GM18951 (cell line): ENCODE measurements around the gene JMJD4.
"Not testable (repeated sequence)": the region's sequence is repeated elsewhere in the genome, so short reads cannot be mapped to it uniquely, and the experiment has no call there.

Source experiments
- POLR2A ChIP-seq: IDR thresholded peaks from 4 replicates; pipeline ENCODE4 v1.6.1; 2011; ENCODE audit warnings: mild to moderate bottlenecking; ENCODE audit not compliant: insufficient read length, insufficient read depth; ENCODE audit errors: extremely low read depth
- in situ Hi-C: fragments of 300-500 bp; cut with MboI; formaldehyde crosslinking; loops from one replicate; pipeline ENCODE4 v1.12.0; 2022; ENCODE audit warnings: low sequenced_read_pairs, mixed read lengths, inconsistent platforms; ENCODE audit not compliant: unreplicated experiment

Gene JMJD4

GRCh38 chr1:227729881-227730629 is 5.0 kb downstream of the JMJD4 start:
- in situ Hi-C loops = no loop called here
- peak; percentile 13 for TF ChIP-seq POLR2A

GRCh38 chr1:227729144-227729880 is 5.8 kb downstream of the JMJD4 start:
- in situ Hi-C loops = no loop called here
- TF ChIP-seq POLR2A = no peak

- no peak for TF ChIP-seq POLR2A
- in situ Hi-C loops = no loop called here
Observed at GRCh38 chr1:227728892-227729143, 6.3 kb downstream of the JMJD4 start.

GRCh38 chr1:227728059-227728891 is 6.8 kb downstream of the JMJD4 start:
- in situ Hi-C loops = no loop called here
- no peak for TF ChIP-seq POLR2A

- TF ChIP-seq POLR2A = no peak
- in situ Hi-C loops = no loop called here
Observed at GRCh38 chr1:227726924-227727599, 8.0 kb downstream of the JMJD4 start.

GRCh38 chr1:227726318-227726717 is 8.8 kb downstream of the JMJD4 start:
- in situ Hi-C loops = no loop called here
- TF ChIP-seq POLR2A = no peak

- no peak for TF ChIP-seq POLR2A
Observed at GRCh38 chr1:227725046-227725445, 10.1 kb downstream of the JMJD4 start.

GRCh38 chr1:227723474-227723873 is 11.6 kb downstream of the JMJD4 start:
- in situ Hi-C loops = no loop called here
- TF ChIP-seq POLR2A = no peak

More at GRCh38 chr1:227725046-227725445, 10.1 kb downstream of the JMJD4 start:
- in situ Hi-C loops = no loop called here

GRCh38 chr1:227718932-227719331 is 16.2 kb downstream of the JMJD4 start:
- in situ Hi-C loops = no loop called here
- TF ChIP-seq POLR2A = no peak

- TF ChIP-seq POLR2A = no peak
Observed at GRCh38 chr1:227712648-227713047, 22.5 kb downstream of the JMJD4 start.

GRCh38 chr1:227710474-227710873 is 24.6 kb downstream of the JMJD4 start:
- in situ Hi-C loops = not testable (repeated sequence)

More at GRCh38 chr1:227712648-227713047, 22.5 kb downstream of the JMJD4 start:
- in situ Hi-C loops = no loop called here

- no peak for TF ChIP-seq POLR2A
- in situ Hi-C loops = no loop called here
Observed at GRCh38 chr1:227709451-227709850, 25.7 kb downstream of the JMJD4 start.

GRCh38 chr1:227707846-227708245 is 27.3 kb downstream of the JMJD4 start:
- TF ChIP-seq POLR2A = no peak
- in situ Hi-C loops = no loop called here

- in situ Hi-C loops = not testable (repeated sequence)
Observed at GRCh38 chr1:227701631-227702030, 33.5 kb downstream of the JMJD4 start.
